ENCODE measurements around the gene FSTL4. TPM values are rescaled to one million over a fixed set of nuclear protein-coding genes. Genes with fewer than 3 reads are reported as not detected.
"Not testable (repeated sequence)": the region's sequence is repeated elsewhere in the genome, so short reads cannot be mapped to it uniquely, and the experiment has no call there.

Gene FSTL4
- total RNA-seq, 1 experiment from 2014 or later: not detected

GRCh38 chr5:133203317-133204305, 408.7 kb downstream of the FSTL4 start:
- peak; percentile 59 for DNase-seq (ENCODE audit: low read depth)
- in situ Hi-C loops (cut with HindIII; ENCODE audit: low pct_unique_long_range_greater_than_20kb, low sequenced_read_pairs): no loop called here

DNA sequence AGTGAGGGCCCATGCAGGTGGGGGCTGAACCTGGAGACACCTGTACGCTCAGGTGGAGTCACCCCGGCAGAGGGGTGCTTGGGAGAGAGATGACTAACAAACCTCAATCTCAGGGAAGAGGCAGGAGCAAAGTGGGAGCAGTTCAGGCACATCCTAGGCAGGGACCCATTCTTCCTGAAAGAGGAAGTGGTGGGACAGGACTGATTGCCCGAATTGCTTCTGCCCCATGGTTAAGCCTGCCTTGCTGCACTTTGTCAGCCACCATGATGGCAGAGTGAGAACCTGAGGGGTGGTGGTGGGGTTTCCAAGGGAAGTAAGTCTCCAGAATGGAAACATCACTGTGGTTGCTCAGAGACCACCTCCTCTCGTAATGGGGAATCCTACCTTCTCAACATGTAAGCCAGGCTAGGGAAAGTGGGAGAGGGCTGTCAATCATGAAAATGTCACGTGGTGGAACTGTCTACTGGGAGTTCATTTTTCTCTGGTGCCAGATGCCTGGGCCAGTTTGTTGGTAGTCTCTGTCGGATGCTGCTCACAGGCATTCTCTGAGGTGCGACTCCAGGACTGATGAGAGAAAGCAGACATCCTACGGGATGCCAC, 410.2 kb downstream of the FSTL4 start:
- in situ Hi-C loops (cut with HindIII; ENCODE audit: low pct_unique_long_range_greater_than_20kb, low sequenced_read_pairs): no loop called here
- DNase-seq (ENCODE audit: low read depth): no peak

- DNase-seq (ENCODE audit: low read depth): no peak
- in situ Hi-C loops (cut with HindIII; ENCODE audit: low pct_unique_long_range_greater_than_20kb, low sequenced_read_pairs): no loop called here
Observed at GRCh38 chr5:133201310-133201709, 411.0 kb downstream of the FSTL4 start.

DNA sequence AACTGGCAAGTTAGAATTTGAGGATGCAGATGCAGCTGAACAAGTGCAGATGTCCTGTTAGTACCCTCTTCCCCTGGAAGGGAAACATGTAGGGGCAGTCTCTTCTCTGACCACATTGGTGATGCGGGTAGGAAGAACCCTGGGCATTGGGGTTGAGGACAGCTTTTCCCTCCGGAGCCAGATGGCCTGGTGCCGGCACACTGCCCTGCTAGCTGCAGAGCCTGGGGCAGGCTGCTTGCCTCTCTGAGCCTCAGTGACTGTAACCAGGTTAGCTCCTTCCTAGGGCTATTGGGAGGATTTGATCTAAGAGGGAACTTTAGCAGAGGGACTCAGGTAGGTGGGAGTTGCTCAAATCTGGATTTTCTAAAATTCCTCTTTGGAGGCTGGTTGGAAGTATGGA, 412.1 kb downstream of the FSTL4 start:
- in situ Hi-C loops (cut with HindIII; ENCODE audit: low pct_unique_long_range_greater_than_20kb, low sequenced_read_pairs): no loop called here
- no peak for DNase-seq (ENCODE audit: low read depth)

DNA sequence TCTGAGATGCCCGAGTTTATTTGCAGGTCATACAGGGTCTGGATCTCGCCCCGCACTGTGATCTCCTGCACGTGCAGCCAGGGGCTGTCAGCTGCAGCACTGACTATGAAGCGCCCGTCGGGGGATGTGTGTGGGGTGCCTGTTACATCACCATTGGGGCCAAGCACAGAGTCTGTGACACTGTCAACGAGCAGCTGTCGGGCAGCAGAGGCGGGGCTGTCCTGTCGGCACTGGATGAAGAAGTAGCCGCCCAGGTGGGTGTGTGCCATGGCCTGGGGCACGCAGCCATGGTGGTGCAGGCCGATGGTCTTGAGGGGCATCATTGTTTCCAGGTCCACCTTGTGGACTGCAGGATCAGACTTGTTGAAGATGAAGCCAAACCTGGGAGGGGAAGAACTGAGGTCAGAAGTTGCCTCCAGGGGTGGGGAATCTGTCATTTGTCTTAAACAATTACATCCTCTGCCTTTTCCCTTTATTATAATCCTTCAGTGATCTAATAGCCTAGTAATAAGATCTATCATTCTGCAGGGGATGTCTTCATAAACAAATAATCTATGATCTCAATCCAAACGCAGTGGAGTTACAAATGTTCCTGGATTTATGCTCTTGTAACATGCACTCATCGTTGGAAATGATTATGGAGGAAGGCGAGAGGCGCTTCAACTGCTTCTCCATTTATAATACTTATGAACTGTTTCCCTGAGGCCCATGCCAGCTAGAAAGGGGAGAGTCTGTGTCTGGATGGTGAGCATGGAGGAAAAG, 412.7 kb downstream of the FSTL4 start:
- in situ Hi-C loops (cut with HindIII; ENCODE audit: low pct_unique_long_range_greater_than_20kb, low sequenced_read_pairs): no loop called here

GRCh38 chr5:133198511-133198910, 413.8 kb downstream of the FSTL4 start:
- DNase-seq (ENCODE audit: low read depth): no peak
- in situ Hi-C loops (cut with HindIII; ENCODE audit: low pct_unique_long_range_greater_than_20kb, low sequenced_read_pairs): no loop called here

More for the DNA sequence above, 412.7 kb downstream of the FSTL4 start:
- DNase-seq (ENCODE audit: low read depth): no peak

DNA sequence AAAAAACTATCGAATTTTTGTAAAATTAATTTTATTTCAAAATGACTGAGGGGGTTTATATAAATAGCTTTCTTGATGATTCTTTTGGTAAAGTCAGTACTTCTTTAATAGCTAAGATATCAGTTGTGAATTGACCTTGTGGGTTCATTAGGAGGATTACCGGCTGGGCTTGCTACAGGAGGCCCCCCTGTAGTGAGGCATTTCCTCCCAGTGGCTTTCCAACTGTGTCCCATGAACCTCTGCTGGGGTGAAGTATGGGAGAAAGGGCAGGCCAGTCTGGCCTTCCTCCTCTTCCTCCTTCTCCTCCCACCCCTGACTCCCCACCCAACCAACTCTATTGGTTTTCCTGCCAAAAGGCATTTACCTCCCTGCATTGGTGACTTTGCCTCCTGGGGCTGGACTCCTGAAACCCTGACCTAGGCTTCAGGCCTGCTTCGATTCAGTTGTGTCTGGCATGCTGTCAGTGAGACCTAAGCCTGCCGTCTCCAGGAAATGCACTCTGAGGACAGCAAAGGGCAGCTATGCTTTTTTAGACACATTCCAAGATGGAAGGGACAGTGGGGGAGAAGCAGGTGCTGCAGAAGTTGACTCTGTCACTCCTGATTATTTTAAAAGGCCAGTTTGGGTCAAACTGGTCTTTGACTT, 415.8 kb downstream of the FSTL4 start:
- in situ Hi-C loops (cut with HindIII; ENCODE audit: low pct_unique_long_range_greater_than_20kb, low sequenced_read_pairs): no loop called here
- DNase-seq (ENCODE audit: low read depth): no peak

- in situ Hi-C loops (cut with HindIII; ENCODE audit: low pct_unique_long_range_greater_than_20kb, low sequenced_read_pairs): no loop called here
- DNase-seq (ENCODE audit: low read depth): no peak
Observed at GRCh38 chr5:133195250-133195649, 417.1 kb downstream of the FSTL4 start.

DNA sequence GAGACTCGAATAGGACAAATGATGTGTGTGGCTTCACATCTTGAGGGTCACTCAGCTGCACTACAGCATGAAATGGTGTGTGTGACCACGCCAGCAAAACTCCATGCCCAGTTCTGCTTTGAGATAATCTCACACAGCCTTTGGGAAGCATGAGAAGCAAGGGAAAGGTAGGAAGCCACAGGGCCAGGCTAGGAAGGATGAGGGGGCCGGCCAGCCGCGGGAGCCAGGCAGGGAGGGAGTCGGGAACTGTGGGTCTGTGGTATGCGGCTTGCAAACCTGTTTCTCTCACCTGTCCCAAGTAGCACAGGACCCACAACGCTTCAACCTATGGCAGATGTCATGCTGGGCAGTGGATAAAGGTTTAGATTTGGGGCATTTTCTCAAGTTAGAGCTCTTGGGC, 418.5 kb downstream of the FSTL4 start:
- DNase-seq (ENCODE audit: low read depth): no peak
- in situ Hi-C loops (cut with HindIII; ENCODE audit: low pct_unique_long_range_greater_than_20kb, low sequenced_read_pairs): no loop called here

GRCh38 chr5:133192716-133193115, 419.6 kb downstream of the FSTL4 start:
- in situ Hi-C loops (cut with HindIII; ENCODE audit: low pct_unique_long_range_greater_than_20kb, low sequenced_read_pairs): no loop called here

GRCh38 chr5:133189881-133190280, 422.5 kb downstream of the FSTL4 start:
- in situ Hi-C loops (cut with HindIII; ENCODE audit: low pct_unique_long_range_greater_than_20kb, low sequenced_read_pairs): no loop called here
- no peak for DNase-seq (ENCODE audit: low read depth)

More at GRCh38 chr5:133192716-133193115, 419.6 kb downstream of the FSTL4 start:
- DNase-seq (ENCODE audit: low read depth): no peak

DNA sequence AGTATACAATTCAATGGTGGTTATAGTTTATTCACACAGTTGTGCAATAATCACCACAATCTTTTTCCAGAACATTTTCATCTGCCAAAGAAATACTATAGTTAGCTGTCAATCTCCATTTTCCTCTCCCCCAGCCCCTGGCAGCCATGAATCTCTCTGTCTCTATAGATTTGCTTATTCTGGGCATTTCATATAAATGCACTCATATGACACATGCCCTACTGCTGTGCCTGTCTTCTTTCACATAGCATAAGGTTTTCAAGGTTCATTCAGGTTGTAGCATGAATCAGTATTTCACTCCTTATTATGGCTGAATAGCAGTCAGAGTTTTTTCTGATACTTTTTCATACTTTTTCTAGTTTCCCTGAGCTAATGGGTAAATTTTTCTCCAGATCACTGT, 432.9 kb downstream of the FSTL4 start:
- no peak for DNase-seq (ENCODE audit: low read depth)
- in situ Hi-C loops (cut with HindIII; ENCODE audit: low pct_unique_long_range_greater_than_20kb, low sequenced_read_pairs): no loop called here

- DNase-seq (ENCODE audit: low read depth); in situ Hi-C loops (cut with HindIII; ENCODE audit: low pct_unique_long_range_greater_than_20kb, low sequenced_read_pairs): not testable (repeated sequence)
Observed at GRCh38 chr5:133170756-133171387, 441.5 kb downstream of the FSTL4 start.

GRCh38 chr5:133164759-133165158, 447.6 kb downstream of the FSTL4 start:
- in situ Hi-C loops (cut with HindIII; ENCODE audit: low pct_unique_long_range_greater_than_20kb, low sequenced_read_pairs): no loop called here
- DNase-seq (ENCODE audit: low read depth): no peak

DNA sequence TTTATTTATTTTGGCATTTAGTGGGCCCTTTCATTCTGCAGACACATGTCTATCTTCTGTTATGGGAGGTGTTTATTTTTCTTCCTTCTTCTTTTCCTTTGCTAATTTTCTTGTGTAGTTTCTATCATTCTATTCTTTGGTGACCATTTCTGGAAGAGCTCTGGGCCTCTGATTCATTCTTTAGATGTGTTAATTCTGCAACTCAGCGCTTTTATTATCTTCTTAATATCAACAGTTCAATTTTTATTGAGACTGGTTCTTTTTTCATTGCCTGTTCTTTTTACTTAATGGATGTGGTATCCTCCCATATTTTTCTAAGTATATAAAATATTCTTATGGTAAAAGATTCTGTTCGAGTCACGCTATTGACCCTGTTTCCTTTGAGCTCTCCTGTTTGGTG, 448.5 kb downstream of the FSTL4 start:
- in situ Hi-C loops (cut with HindIII; ENCODE audit: low pct_unique_long_range_greater_than_20kb, low sequenced_read_pairs): no loop called here
- DNase-seq (ENCODE audit: low read depth): no peak

DNA sequence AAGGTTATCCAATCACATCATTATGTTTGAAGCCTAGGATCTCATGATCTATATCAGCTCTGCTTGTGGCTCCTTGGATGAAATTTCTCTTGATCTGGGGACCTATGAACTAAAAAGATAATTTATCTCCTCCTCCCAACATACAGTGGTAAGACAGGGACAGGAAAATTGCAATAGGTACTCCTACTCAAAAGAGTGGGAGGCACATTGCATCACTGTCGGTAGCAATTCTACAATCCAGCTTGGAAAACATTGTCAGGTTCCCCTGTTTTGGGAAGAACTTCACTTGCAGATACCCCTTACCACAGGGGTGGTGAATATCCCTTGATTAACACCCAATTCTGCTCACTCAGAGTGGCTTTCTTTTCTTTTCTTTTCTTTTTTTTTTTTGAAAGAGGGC, 452.8 kb downstream of the FSTL4 start:
- in situ Hi-C loops (cut with HindIII; ENCODE audit: low pct_unique_long_range_greater_than_20kb, low sequenced_read_pairs): no loop called here
- no peak for DNase-seq (ENCODE audit: low read depth)

DNA sequence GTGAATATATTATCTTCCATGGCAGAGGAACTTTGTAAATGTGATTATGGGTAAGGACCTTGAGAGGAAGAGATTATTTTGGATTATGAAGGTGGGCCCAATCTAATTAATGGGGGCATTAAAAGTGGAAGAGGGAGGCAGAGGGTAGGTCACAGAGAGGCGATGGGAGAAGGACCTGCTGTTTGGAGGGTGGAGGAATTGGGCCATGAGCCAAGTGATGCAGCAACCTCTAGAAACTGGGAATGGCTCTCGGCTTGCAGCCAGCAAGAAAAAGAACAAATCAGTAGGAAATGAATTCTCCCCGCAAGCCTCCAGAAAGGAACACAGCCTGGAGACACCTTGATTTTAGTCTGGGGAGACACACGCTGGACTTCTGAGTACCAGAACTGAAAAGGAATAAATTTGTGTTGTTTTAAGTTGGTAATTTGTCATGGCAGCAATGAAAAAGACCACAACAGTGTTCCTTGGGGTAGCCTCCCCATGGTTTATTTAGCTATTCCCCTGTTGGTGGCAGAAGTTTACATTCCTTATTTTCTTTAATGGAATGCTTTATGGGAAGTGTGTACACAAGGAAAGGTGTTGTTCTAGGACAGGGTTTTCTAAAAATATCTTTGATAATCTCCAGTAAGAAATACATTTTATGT, 456.9 kb downstream of the FSTL4 start:
- in situ Hi-C loops (cut with HindIII; ENCODE audit: low pct_unique_long_range_greater_than_20kb, low sequenced_read_pairs): no loop called here
- no peak for DNase-seq (ENCODE audit: low read depth)

Data from Caki2 (cell line).